Nephron progenitor cell (in vitro differentiated cells): ENCODE data around the gene CALML5.
A peak's percentile ranks its signal among the peaks of the same experiment; 100 is the strongest.

ENCODE experiments used
- DNase-seq: peaks from one replicate; pipeline ENCODE4 v3.0.0; 2021
- H3K27ac Mint-ChIP-seq: 2 replicates; pipeline ENCODE4 v1.8.0; 2021; ENCODE audit warnings: mild to moderate bottlenecking, moderate library complexity, mixed read lengths
- H3K27me3 Mint-ChIP-seq: 2 replicates; pipeline ENCODE4 v1.8.0; 2021; ENCODE audit warnings: mild to moderate bottlenecking, low read depth, mixed read lengths; ENCODE audit not compliant: poor library complexity
- H3K36me3 Mint-ChIP-seq: 2 replicates; pipeline ENCODE4 v1.8.0; 2021; ENCODE audit warnings: low read depth, mixed read lengths
- H3K4me1 Mint-ChIP-seq: 2 replicates; pipeline ENCODE4 v1.8.0; 2021; ENCODE audit warnings: mixed read lengths
- H3K4me3 Mint-ChIP-seq: 2 replicates; pipeline ENCODE4 v1.8.0; 2021; ENCODE audit warnings: mild to moderate bottlenecking, moderate library complexity, mixed read lengths
- H3K9me3 Mint-ChIP-seq: 2 replicates; pipeline ENCODE4 v1.8.0; 2021; ENCODE audit warnings: mild to moderate bottlenecking, moderate library complexity, mixed read lengths
- TF ChIP-seq, protein P1 (sequence below): fragments of 200-600 bp; sonication (generic); IDR thresholded peaks from 2 replicates; pipeline ENCODE4 v1.5.0; 2021; ENCODE audit warnings: antibody characterized with exemption

CALML5 gene

GRCh38 chr10:5534880-5535856 is 35.8 kb upstream of the CALML5 start:
- Mint-ChIP-seq H3K9me3 (peaks cover 18% of the 10 kb centered on the region), H3K36me3 (no peaks in the 10 kb centered on the region), H3K27me3 (peaks cover 7% of the 10 kb centered on the region), H3K4me1 (peaks cover 40% of the 10 kb centered on the region), H3K4me3 (no peak overlapping the region), H3K27ac (no peak overlapping the region)
- TF ChIP-seq, protein P1, sequence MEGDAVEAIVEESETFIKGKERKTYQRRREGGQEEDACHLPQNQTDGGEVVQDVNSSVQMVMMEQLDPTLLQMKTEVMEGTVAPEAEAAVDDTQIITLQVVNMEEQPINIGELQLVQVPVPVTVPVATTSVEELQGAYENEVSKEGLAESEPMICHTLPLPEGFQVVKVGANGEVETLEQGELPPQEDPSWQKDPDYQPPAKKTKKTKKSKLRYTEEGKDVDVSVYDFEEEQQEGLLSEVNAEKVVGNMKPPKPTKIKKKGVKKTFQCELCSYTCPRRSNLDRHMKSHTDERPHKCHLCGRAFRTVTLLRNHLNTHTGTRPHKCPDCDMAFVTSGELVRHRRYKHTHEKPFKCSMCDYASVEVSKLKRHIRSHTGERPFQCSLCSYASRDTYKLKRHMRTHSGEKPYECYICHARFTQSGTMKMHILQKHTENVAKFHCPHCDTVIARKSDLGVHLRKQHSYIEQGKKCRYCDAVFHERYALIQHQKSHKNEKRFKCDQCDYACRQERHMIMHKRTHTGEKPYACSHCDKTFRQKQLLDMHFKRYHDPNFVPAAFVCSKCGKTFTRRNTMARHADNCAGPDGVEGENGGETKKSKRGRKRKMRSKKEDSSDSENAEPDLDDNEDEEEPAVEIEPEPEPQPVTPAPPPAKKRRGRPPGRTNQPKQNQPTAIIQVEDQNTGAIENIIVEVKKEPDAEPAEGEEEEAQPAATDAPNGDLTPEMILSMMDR = no peak
- DNase-seq = no peak

GRCh38 chr10:5534051-5534821 is 34.9 kb upstream of the CALML5 start:
- H3K4me1 Mint-ChIP-seq = peaks cover 40% of the 10 kb centered on the region
- TF ChIP-seq, protein P1 = no peak
- DNase-seq = no peak
- peaks cover 7% of the 10 kb centered on the region for H3K27me3 Mint-ChIP-seq
- peaks cover 14% of the 10 kb centered on the region for H3K9me3 Mint-ChIP-seq
- H3K27ac Mint-ChIP-seq = no peak overlapping the region
- H3K4me3 Mint-ChIP-seq = no peak overlapping the region
- H3K36me3 Mint-ChIP-seq = no peaks in the 10 kb centered on the region

DNA sequence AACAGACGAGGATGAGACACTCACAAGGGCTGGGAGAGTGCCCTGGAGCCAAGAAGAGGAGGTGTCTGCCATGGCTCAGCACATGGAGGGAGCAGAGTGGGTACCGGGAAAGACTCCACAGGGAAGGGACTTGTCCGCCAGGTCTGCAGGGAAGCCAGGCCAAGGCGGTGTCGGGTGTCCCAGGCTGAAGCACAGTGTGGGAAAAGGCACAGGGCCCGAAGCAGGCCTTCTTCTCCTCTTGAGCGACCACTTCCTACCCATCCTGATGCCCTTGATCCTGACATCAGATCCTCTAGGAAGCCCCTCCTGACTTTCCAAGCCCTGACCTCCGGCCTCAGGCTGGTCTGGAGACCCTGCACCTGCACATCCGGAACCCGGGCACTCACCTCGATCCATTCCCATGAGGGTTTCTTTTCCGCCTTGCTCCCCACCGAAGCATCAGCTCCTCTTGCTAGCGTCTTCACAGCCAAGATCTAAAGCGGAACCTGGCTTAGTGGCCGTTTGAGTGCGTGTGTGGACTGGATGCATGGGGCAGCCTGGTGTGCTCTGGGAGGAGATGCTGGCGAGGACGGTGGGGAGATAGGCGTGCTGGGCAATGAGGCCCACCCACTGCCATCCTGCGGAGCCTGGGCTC is 33.8 kb upstream of the CALML5 start:
- H3K4me1 Mint-ChIP-seq = peaks cover 36% of the 10 kb centered on the region
- TF ChIP-seq, protein P1 = no peak
- no peak overlapping the region for H3K27ac Mint-ChIP-seq
- H3K27me3 Mint-ChIP-seq = peaks cover 4% of the 10 kb centered on the region
- DNase-seq = peak; percentile 28
- peaks cover 13% of the 10 kb centered on the region for H3K9me3 Mint-ChIP-seq
- no peaks in the 10 kb centered on the region for H3K36me3 Mint-ChIP-seq
- no peak overlapping the region for H3K4me3 Mint-ChIP-seq

- Mint-ChIP-seq H3K27me3 (no peaks in the 10 kb centered on the region), H3K9me3 (peaks cover 10% of the 10 kb centered on the region), H3K4me1 (peaks cover 31% of the 10 kb centered on the region), H3K4me3 (no peak overlapping the region), H3K36me3 (no peaks in the 10 kb centered on the region), H3K27ac (no peak overlapping the region)
- TF ChIP-seq, protein P1 = no peak
- no peak for DNase-seq
Measured at GRCh38 chr10:5532618-5533097, 33.3 kb upstream of the CALML5 start.

GRCh38 chr10:5532307-5532605 is 32.9 kb upstream of the CALML5 start:
- TF ChIP-seq, protein P1 = no peak
- H3K27me3 Mint-ChIP-seq = no peaks in the 10 kb centered on the region
- peaks cover 33% of the 10 kb centered on the region for H3K4me1 Mint-ChIP-seq
- no peak for DNase-seq
- peaks cover 10% of the 10 kb centered on the region for H3K9me3 Mint-ChIP-seq
- H3K4me3 Mint-ChIP-seq = no peak overlapping the region
- no peaks in the 10 kb centered on the region for H3K36me3 Mint-ChIP-seq
- H3K27ac Mint-ChIP-seq = no peak overlapping the region
